Gastrocnemius medialis (tissue), 4 donors: Measurements from ENCODE around the gene PRKCZ. TPM values are rescaled to one million over a fixed set of nuclear protein-coding genes. Genes with fewer than 3 reads are reported as not detected.

Experiments
- ATAC-seq, 2 donors: fragments of 150-250 bp; one replicate each; pipeline ENCODE4 v1.9.1; 2016
- DNase-seq, 2 donors: peaks; one replicate each; pipeline ENCODE4 v3.0.0-alpha.2; 2019
- H3K27ac ChIP-seq, 4 donors: fragments of 200-600 bp; sonication (generic); 1 replicate in 1 of 4; 2 replicates in 3 of 4; pipeline ENCODE4 v1.5.1; 2016 to 2018; ENCODE audit warnings: mild to moderate bottlenecking in 2 of 4, moderate library complexity in 1 of 4
- H3K27me3 ChIP-seq, 3 donors: fragments of 200-600 bp; sonication (generic) in 2 of 3; 1 replicate in 1 of 3; 2 replicates in 2 of 3; pipeline versions ENCODE4 v1.5.1 to v1.6.0; 2016 to 2019; ENCODE audit warnings: mild to moderate bottlenecking in 1 of 3, moderate library complexity in 1 of 3
- H3K36me3 ChIP-seq, 2 donors: fragments of 200-600 bp; sonication (generic) in 1 of 2; one replicate each; pipeline ENCODE4 v1.5.1; 2017 to 2018
- H3K4me1 ChIP-seq, 2 donors: fragments of 200-600 bp; sonication (generic) in 1 of 2; one replicate each; pipeline ENCODE4 v1.5.1; 2016 to 2017; ENCODE audit warnings: mild to moderate bottlenecking in 2 of 2
- H3K4me3 ChIP-seq, 4 donors: fragments of 200-600 bp; sonication (generic) in 3 of 4; 1 replicate in 1 of 4; 2 replicates in 3 of 4; pipeline ENCODE4 v1.5.1; 2016 to 2019; ENCODE audit warnings: mild to moderate bottlenecking in 2 of 4
- H3K9me3 ChIP-seq, 3 donors: fragments of 200-600 bp; sonication (generic) in 2 of 3; 1 replicate in 1 of 3; 2 replicates in 2 of 3; pipeline ENCODE4 v1.5.1; 2016 to 2019
- CTCF ChIP-seq, 5 experiments: fragments of 450-650 bp in 3 of 5; fragments of 200-600 bp in 2 of 5; sonication (generic) in 2 of 5; IDR thresholded peaks in 4 of 5; conservative IDR thresholded peaks in 1 of 5; 1 replicate in 4 of 5; 2 replicates in 1 of 5; pipeline ENCODE4 v1.5.1; 2016 to 2019; ENCODE audit warnings: antibody characterized with exemption in 5 of 5, mild to moderate bottlenecking in 3 of 5, moderate library complexity in 3 of 5
- POLR2A ChIP-seq, 2 donors: fragments of 450-650 bp; IDR thresholded peaks; one replicate each; pipeline ENCODE4 v1.6.1; 2017; ENCODE audit warnings: antibody characterized with exemption in 2 of 2, mild to moderate bottlenecking in 2 of 2, moderate library complexity in 2 of 2
- in situ Hi-C, 4 donors: fragments of 200-750 bp; cut with MboI; loops; one replicate each; pipeline versions ENCODE4 v1.15.0 to v1.8.0; 2017; ENCODE audit warnings: low sequenced_read_pairs in 4 of 4
- intact Hi-C: fragments of 100-400 bp; cut with DNase I; formaldehyde crosslinking; loops from one replicate; pipeline ENCODE4 v1.15.1; 2023; ENCODE audit warnings: low total_unique reads
- total RNA-seq, 4 donors: library from RNA; depleted of rRNA; stranded (reverse); fragments of >200 nt; gene quantifications; one replicate each; pipeline versions ENCODE4 v1.1.0 to v1.2.3, GENCODE V29; 2016

The PRKCZ gene
- total RNA-seq, 4 donors from 2014 or later, result 0.16 to 0.87 TPM; not detected in 2

GRCh38 chr1:2072891-2073290, 22.7 kb downstream of the PRKCZ start:
- DNase-seq, result no peak
- Histone ChIP-seq H3K4me1 (no peaks in the 10 kb centered on the region), H3K27ac (no peak overlapping the region), H3K27me3 (peaks cover 53 to 63% (median 58%) of the 10 kb centered on the region in 3 donors), H3K9me3 (peaks cover 0 to 7% (median 0%) of the 10 kb centered on the region in 3 donors), H3K36me3 (no peaks in the 10 kb centered on the region), H3K4me3 (no peak overlapping the region)
- in situ Hi-C loops, result no loop called here
- no peak for ATAC-seq
- intact Hi-C loops, result no loop called here
- TF ChIP-seq POLR2A (IDR thresholded peaks at IDR 0.05), result no peak
- TF ChIP-seq CTCF (IDR thresholded peaks at IDR 0.05 in 4 of 5, conservative IDR thresholded peaks at IDR 0.05 in 1 of 5), result no peak

- intact Hi-C loops (no loop called here), in situ Hi-C loops (no loop called here)
- no peak overlapping the region for H3K4me3 ChIP-seq
- H3K27me3 ChIP-seq, result peaks cover 51 to 59% (median 58%) of the 10 kb centered on the region in 3 donors
- no peaks in the 10 kb centered on the region for H3K4me1 ChIP-seq
- no peaks in the 10 kb centered on the region for H3K36me3 ChIP-seq
- DNase-seq (no peak), ATAC-seq (no peak)
- no peak overlapping the region for H3K27ac ChIP-seq
- no peak for TF ChIP-seq POLR2A (IDR thresholded peaks at IDR 0.05)
- no peak for TF ChIP-seq CTCF (IDR thresholded peaks at IDR 0.05 in 4 of 5, conservative IDR thresholded peaks at IDR 0.05 in 1 of 5)
- H3K9me3 ChIP-seq, result peaks cover 0 to 14% (median 0%) of the 10 kb centered on the region in 3 donors
Observed at GRCh38 chr1:2073382-2074230, 23.4 kb downstream of the PRKCZ start.

- H3K36me3 ChIP-seq, result no peaks in the 10 kb centered on the region
- intact Hi-C loops, result no loop called here
- H3K4me3 ChIP-seq, result no peak overlapping the region
- H3K27me3 ChIP-seq, result peaks cover 44 to 58% (median 56%) of the 10 kb centered on the region in 3 donors
- ATAC-seq (no peak), DNase-seq (no peak)
- TF ChIP-seq CTCF (IDR thresholded peaks at IDR 0.05 in 4 of 5, conservative IDR thresholded peaks at IDR 0.05 in 1 of 5), result no peak
- no peak for TF ChIP-seq POLR2A (IDR thresholded peaks at IDR 0.05)
- no peak overlapping the region for H3K27ac ChIP-seq
- in situ Hi-C loops, result no loop called here
- peaks cover 0 to 14% (median 0%) of the 10 kb centered on the region in 3 donors for H3K9me3 ChIP-seq
- no peaks in the 10 kb centered on the region for H3K4me1 ChIP-seq
Observed at GRCh38 chr1:2074396-2074795, 24.2 kb downstream of the PRKCZ start.

GRCh38 chr1:2074944-2075740, 24.9 kb downstream of the PRKCZ start:
- Histone ChIP-seq H3K4me1 (no peaks in the 10 kb centered on the region), H3K27ac (no peak overlapping the region), H3K9me3 (peaks cover 0 to 14% (median 0%) of the 10 kb centered on the region in 3 donors), H3K4me3 (no peak overlapping the region), H3K27me3 (peaks cover 44 to 56% (median 48%) of the 10 kb centered on the region in 3 donors), H3K36me3 (no peaks in the 10 kb centered on the region)
- in situ Hi-C loops, result no loop called here
- no peak for ATAC-seq
- intact Hi-C loops, result no loop called here
- no peak for DNase-seq
- TF ChIP-seq POLR2A (IDR thresholded peaks at IDR 0.05), result no peak
- TF ChIP-seq CTCF (IDR thresholded peaks at IDR 0.05 in 4 of 5, conservative IDR thresholded peaks at IDR 0.05 in 1 of 5), result no peak
